AG04449 (cell line): ENCODE results near the gene KRTAP10-8.

Experiments used
- CTCF ChIA-PET: fragments of 350-600 bp; formaldehyde crosslinking; extraction: SDS; loops from one replicate; lab custom pipeline; 2021; ENCODE audit warnings: antibody characterized with exemption; lab: Yijun Ruan, JAX
- POLR2A ChIA-PET: fragments of 400-600, 350-600 bp; formaldehyde crosslinking; extraction: SDS; loops from one replicate; lab custom pipeline; 2020; ENCODE audit warnings: antibody characterized with exemption, inconsistent platforms; lab: Yijun Ruan, JAX
- DNase-seq: peaks from one replicate; pipeline ENCODE4 v3.0.0-alpha.2; 2010; ENCODE audit warnings: low read depth, low spot score
- H3K4me3 ChIP-seq: 2 replicates; pipeline ENCODE4 v1.5.1; 2011; ENCODE audit warnings: low read depth, mild to moderate bottlenecking, control low read depth, low read length
- CTCF ChIP-seq: IDR thresholded peaks from one replicate; pipeline ENCODE4 v1.5.1; 2011; ENCODE audit warnings: mild to moderate bottlenecking, moderate library complexity, low read length, control low read depth, inconsistent platforms; ENCODE audit not compliant: insufficient read depth; ENCODE audit errors: missing control alignments

The KRTAP10-8 gene

DNA sequence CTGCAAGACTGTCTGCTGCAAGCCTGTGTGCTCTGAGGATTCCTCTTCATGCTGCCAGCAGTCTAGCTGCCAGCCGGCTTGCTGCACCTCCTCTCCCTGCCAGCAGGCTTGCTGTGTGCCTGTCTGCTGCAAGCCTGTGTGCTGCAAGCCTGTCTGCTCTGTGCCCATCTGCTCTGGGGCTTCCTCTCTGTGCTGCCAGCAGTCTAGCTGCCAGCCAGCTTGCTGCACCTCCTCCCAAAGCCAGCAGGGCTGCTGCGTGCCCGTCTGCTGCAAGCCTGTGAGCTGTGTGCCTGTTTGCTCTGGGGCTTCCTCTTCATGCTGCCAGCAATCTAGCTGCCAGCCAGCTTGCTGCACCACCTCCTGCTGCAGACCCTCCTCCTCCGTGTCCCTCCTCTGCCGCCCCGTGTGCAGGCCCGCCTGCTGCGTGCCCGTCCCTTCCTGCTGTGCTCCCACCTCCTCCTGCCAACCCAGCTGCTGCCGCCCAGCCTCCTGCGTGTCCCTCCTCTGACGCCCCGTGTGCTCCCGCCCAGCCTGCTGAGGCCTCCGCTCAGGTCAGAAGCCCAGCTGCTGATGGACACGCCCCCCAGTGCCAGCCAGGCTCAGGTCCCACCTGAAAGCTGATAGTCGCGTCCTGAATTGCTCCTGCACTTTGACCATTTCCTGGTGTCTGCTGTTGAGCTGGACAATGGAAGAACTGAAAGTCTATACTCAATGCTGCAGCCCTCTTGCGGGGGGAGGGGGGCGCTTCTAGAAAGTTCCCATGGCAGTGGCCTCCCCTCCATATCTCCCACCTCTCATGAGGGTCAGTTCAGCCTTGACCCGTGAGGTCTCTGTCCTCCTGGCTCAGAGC lies 37.2 kb upstream of the KRTAP10-8 start:
- no peak for TF ChIP-seq CTCF
- DNase-seq: no peak
- CTCF ChIA-PET: no interaction called here
- H3K4me3 ChIP-seq: no peak overlapping the region
- POLR2A ChIA-PET: no interaction called here

GRCh38 chr21:44575307-44576024 lies 36.4 kb upstream of the KRTAP10-8 start:
- ChIA-PET POLR2A (no interaction called here), CTCF (no interaction called here)
- no peak overlapping the region for H3K4me3 ChIP-seq
- no peak for TF ChIP-seq CTCF
- no peak for DNase-seq

DNA sequence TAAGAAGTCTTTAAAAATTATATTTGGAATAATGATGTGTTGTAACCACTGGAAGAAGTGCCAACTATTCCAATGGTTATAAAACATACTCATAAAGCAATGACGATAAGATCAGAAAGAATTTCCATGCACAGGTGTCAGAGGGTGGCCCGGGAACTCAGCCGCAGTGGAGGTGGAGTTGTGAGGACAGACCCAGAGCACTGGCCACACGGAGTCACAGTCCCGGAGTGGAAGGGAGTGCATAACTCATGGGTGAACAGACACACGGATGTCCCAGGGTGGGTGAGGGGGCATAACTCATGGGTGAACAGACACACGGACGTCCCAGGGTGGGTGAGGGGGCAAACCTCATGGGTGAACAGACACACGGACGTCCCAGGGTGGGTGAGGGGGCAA lies 35.9 kb upstream of the KRTAP10-8 start:
- no peak for DNase-seq
- TF ChIP-seq CTCF: no peak
- POLR2A ChIA-PET: no interaction called here
- H3K4me3 ChIP-seq: no peak overlapping the region
- CTCF ChIA-PET: no interaction called here

DNA sequence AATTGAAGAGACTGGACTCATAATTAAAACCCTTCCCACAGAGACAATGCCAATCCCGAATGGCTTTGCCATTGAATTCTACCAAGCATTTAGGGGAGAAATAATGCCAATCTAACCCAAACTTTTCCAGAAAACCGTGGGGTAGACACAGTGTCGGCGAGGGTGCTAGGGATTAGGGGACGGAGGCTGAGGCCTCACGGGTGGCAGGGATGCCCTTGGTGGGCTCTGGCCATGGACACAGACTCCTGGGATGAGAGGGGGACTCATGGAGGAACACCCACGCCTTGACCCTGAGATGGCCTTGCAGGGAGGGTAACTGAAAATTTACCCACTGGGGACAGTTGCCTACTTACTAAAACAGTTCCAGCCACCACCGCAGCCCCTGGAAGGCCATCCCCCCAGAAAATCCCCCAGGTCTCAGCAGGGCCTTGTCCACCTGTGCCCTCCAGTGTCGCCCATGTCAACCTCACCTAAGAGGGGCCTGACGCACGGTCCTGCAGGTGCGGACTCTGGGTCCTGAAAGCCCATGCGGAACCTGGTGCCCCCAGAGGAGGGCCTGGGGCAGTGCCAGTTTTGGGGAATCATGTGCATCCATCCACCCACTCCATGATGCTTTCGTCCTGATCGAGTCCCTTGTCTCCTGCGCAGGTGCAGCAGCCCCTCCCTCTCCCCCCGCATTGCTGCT lies 33.4 kb upstream of the KRTAP10-8 start:
- H3K4me3 ChIP-seq: no peak overlapping the region
- TF ChIP-seq CTCF: no peak
- ChIA-PET CTCF (no interaction called here), POLR2A (no interaction called here)
- DNase-seq: no peak

DNA sequence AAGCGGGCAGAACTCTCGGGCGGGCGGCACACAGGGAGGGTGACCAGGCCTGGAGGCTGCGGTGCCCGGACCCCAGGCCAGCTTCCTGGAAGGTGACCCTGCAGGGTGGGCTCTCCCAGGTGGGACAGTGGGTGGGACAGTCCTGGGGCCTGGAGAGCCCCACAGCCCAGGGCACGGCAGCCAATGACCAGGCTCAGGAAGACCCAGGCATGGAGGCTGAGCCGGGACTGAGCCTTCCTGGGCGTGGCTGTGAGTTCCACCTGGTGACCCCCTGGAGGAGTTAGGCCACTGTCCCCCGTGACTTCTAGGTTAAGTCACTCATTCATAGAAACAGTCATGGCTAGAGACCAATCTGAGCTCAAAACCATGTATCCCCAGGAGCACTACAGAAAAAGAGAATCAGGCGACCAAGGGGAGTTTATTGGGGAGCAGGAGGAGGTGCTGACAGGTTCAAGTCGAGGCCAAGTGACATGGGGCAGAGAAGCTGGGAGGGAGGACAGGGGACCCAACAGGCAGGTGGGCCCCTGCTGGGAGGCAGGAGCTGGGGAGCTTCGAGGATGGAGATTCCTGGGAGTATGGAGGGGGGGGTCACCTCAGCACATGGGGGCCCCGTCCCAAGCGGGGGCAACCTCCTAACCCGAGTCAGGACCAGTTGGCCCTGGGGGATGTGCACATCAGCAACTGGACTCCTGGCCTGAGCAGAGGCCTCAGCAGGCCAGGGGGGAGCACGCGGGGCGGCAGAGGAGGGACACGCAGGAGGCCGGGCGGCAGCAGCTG lies 32.6 kb upstream of the KRTAP10-8 start:
- POLR2A ChIA-PET: no interaction called here
- no peak for DNase-seq
- no peak overlapping the region for H3K4me3 ChIP-seq
- no peak for TF ChIP-seq CTCF
- CTCF ChIA-PET: no interaction called here
